HepG2 (cell line): ENCODE results near the gene ZNF513. TPM values are rescaled to one million over a fixed set of nuclear protein-coding genes. Genes with fewer than 3 reads are reported as not detected.

Experiments used
- ATM ChIP-seq: fragments of 450-650 bp; IDR thresholded peaks from 2 replicates; pipeline ENCODE4 v1.7.1; 2017; ENCODE audit warnings: mild to moderate bottlenecking, borderline replicate concordance
- CEBPG ChIP-seq: IDR thresholded peaks from 2 replicates; pipeline ENCODE4 v1.6.1; 2016
- CREM ChIP-seq, 2 experiments: sonication (generic) in 1 of 2; formaldehyde crosslinking in 1 of 2; IDR thresholded peaks; 2 replicates each; pipeline versions ENCODE4 v1.4.0 to v1.6.1; 2016 to 2020; ENCODE audit warnings: antibody characterized with exemption in 1 of 2, mild to moderate bottlenecking in 1 of 2, missing genetic modification reagents in 1 of 2
- HNRNPUL1 ChIP-seq: fragments of 200-400 bp; formaldehyde crosslinking; IDR thresholded peaks from 2 replicates; pipeline ENCODE4 v1.6.1; 2017; ENCODE audit warnings: low read depth, mild to moderate bottlenecking, low read length, moderate library complexity
- HOMEZ ChIP-seq: IDR thresholded peaks from 2 replicates; pipeline ENCODE4 v1.6.1; 2016; ENCODE audit warnings: low read depth
- KAT2B ChIP-seq: fragments of 150-350 bp; IDR thresholded peaks from 2 replicates; pipeline ENCODE4 v1.6.1; 2014; ENCODE audit warnings: low read depth, low read length, borderline replicate concordance
- KDM1A ChIP-seq: IDR thresholded peaks from 2 replicates; pipeline ENCODE4 v1.6.1; 2016; ENCODE audit warnings: missing compliant biosample characterization
- KDM5B ChIP-seq: sonication (generic); formaldehyde crosslinking; IDR thresholded peaks from 2 replicates; pipeline ENCODE4 v1.4.0; 2020; ENCODE audit warnings: missing genetic modification reagents, mild to moderate bottlenecking, borderline replicate concordance
- KMT2A ChIP-seq: sonication (generic); formaldehyde crosslinking; IDR thresholded peaks from 2 replicates; pipeline ENCODE4 v1.4.0; 2020; ENCODE audit warnings: missing genetic modification reagents
- MED13 ChIP-seq: sonication (generic); formaldehyde crosslinking; IDR thresholded peaks from 2 replicates; pipeline ENCODE4 v1.5.0; 2020; ENCODE audit warnings: missing genetic modification reagents
- MTF1 ChIP-seq: sonication (generic); formaldehyde crosslinking; IDR thresholded peaks from 2 replicates; pipeline ENCODE4 v1.5.0; 2020; ENCODE audit warnings: missing genetic modification reagents
- TFE3 ChIP-seq: IDR thresholded peaks from 2 replicates; pipeline ENCODE4 v1.6.1; 2016
- ZHX2 ChIP-seq, 2 experiments: sonication (generic) in 1 of 2; formaldehyde crosslinking in 1 of 2; IDR thresholded peaks; 2 replicates each; pipeline versions ENCODE4 v1.6.1 to v1.9.0; 2014 to 2022; ENCODE audit warnings: antibody characterized with exemption in 1 of 2, borderline replicate concordance in 1 of 2, inconsistent platforms in 1 of 2, low read depth in 1 of 2, missing genetic modification reagents in 1 of 2
- ZNF354B ChIP-seq: sonication (generic); formaldehyde crosslinking; IDR thresholded peaks from 2 replicates; pipeline ENCODE4 v1.8.0; 2022; ENCODE audit warnings: mild to moderate bottlenecking, missing genetic modification reagents
- ZNF552 ChIP-seq: sonication (generic); formaldehyde crosslinking; IDR thresholded peaks from 2 replicates; pipeline ENCODE4 v1.9.0; 2022; ENCODE audit warnings: missing genetic modification reagents, mild to moderate bottlenecking, borderline replicate concordance
- ZNF7 ChIP-seq: IDR thresholded peaks from 2 replicates; pipeline ENCODE4 v1.6.1; 2016; ENCODE audit warnings: missing biosample characterization, missing genetic modification reagents
- ZNF83 ChIP-seq: sonication (generic); formaldehyde crosslinking; IDR thresholded peaks from 2 replicates; pipeline ENCODE4 v1.4.0; 2020; ENCODE audit warnings: missing genetic modification reagents, mild to moderate bottlenecking, borderline replicate concordance
- polyA plus RNA-seq, 8 experiments: library from polyadenylated mRNA; depleted of rRNA in 3 of 8; stranded (reverse) in 7 of 8; unstranded in 1 of 8; fragments of >200 nt; fragmentation: Illumina TruSeq in 4 of 8; extraction: Trizol in 4 of 8; gene quantifications; 2 replicates each; pipeline versions ENCODE4 v1.2.1 to v1.2.3, GENCODE V29; 2011 to 2016; ENCODE audit warnings: low read depth in 4 of 8, missing spikeins in 1 of 8, mixed read lengths in 1 of 8; ENCODE audit not compliant: insufficient read depth in 1 of 8
- total RNA-seq, 5 experiments: library from RNA; depleted of rRNA; stranded (reverse); fragments of >200 nt; fragmentation: Illumina TruSeq; extraction: Trizol; gene quantifications; 2 replicates each; pipeline ENCODE4 v1.2.3, GENCODE V29; 2016; ENCODE audit warnings: low read depth in 1 of 5

Gene ZNF513
- total and polyA plus RNA-seq, 2 of the 13 experiments (the other 11 are each of a cell fraction or from before 2014, with no cell fraction given) = 4.9 to 6.3 TPM

- peak; percentile 17; the same call in 1 of the 2 replicates for TF ChIP-seq ZNF354B (CRISPR knock-in tag)
- TF ChIP-seq ZHX2 (IDR thresholded peaks at IDR 0.05; ENCODE audit: low read depth) = peak; percentile 52; the same call in 1 of the 2 replicates
- peak; percentile 92 for TF ChIP-seq ZHX2 (CRISPR knock-in tag; IDR thresholded peaks at IDR 0.05; ENCODE audit: borderline replicate concordance)
- TF ChIP-seq ZNF552 (CRISPR knock-in tag) = no peak; the same call in 1 of the 2 replicates
- TF ChIP-seq HOMEZ (CRISPR knock-in tag) = peak; percentile 68; the same call in 1 of the 2 replicates
- no peak for TF ChIP-seq ZNF7
- TF ChIP-seq ZNF83 (CRISPR knock-in tag) = peak; percentile 70; the same call in 1 of the 2 replicates
- no peak; the same call in none of the 2 replicates for TF ChIP-seq CEBPG (CRISPR knock-in tag)
- no peak for TF ChIP-seq ATM
- TF ChIP-seq KDM5B (CRISPR knock-in tag) = peak; percentile 99
- TF ChIP-seq KAT2B = no peak
- TF ChIP-seq MED13 (CRISPR knock-in tag) = no peak; the same call in 1 of the 2 replicates
- TF ChIP-seq KMT2A (CRISPR knock-in tag) = peak; percentile 82
- 0 out of 2 replicates have a peak, but pooled peaks have one; percentile 19 for TF ChIP-seq MTF1 (CRISPR knock-in tag)
- TF ChIP-seq HNRNPUL1 = no peak
- TF ChIP-seq TFE3 (CRISPR knock-in tag) = peak; percentile 75; the same call in 1 of the 2 replicates
- 0 out of 2 replicates have a peak, but pooled peaks have one; percentile 16 for TF ChIP-seq KDM1A (CRISPR knock-in tag)
- peak; percentile 48; the same call in 1 of the 2 replicates for TF ChIP-seq CREM (IDR thresholded peaks at IDR 0.05)
- no peak for TF ChIP-seq CREM (CRISPR knock-in tag; IDR thresholded peaks at IDR 0.05)
Measured at GRCh38 chr2:27409321-27410073, 29.0 kb upstream of the ZNF513 start, which contains the start of gene PPM1G (continued).
